ENCODE measurements around the gene SGSM1.
A peak's percentile ranks its signal among the peaks of the same experiment; 100 is the strongest.
"Not testable (repeated sequence)": the region's sequence is repeated elsewhere in the genome, so short reads cannot be mapped to it uniquely, and the experiment has no call there.

SGSM1 gene

GRCh38 chr22:24901448-24901847, 95.4 kb downstream of the SGSM1 start:
- no peak overlapping the region for H3K4me3 ChIP-seq (ENCODE audit: low read depth, low read length)
- DNase-seq (ENCODE audit: low read depth): no peak
- no peak for TF ChIP-seq MAX (IDR thresholded peaks at IDR 0.05; ENCODE audit: low read depth, low read length)
- TF ChIP-seq POLR2A (IDR thresholded peaks at IDR 0.05; ENCODE audit: extremely low read depth, insufficient read length): no peak
- no peak for TF ChIP-seq MYC (IDR thresholded peaks at IDR 0.05; ENCODE audit: low read depth, low read length)
- no peak for TF ChIP-seq CTCF (IDR thresholded peaks at IDR 0.05; ENCODE audit: low read depth, low read length)

GRCh38 chr22:24905909-24906308, 99.9 kb downstream of the SGSM1 start:
- H3K4me3 ChIP-seq (ENCODE audit: low read depth, low read length): no peak overlapping the region
- no peak for TF ChIP-seq POLR2A (IDR thresholded peaks at IDR 0.05; ENCODE audit: extremely low read depth, insufficient read length)
- no peak for TF ChIP-seq CTCF (IDR thresholded peaks at IDR 0.05; ENCODE audit: low read depth, low read length)
- TF ChIP-seq MYC (IDR thresholded peaks at IDR 0.05; ENCODE audit: low read depth, low read length): no peak
- no peak for TF ChIP-seq MAX (IDR thresholded peaks at IDR 0.05; ENCODE audit: low read depth, low read length)
- no peak for DNase-seq (ENCODE audit: low read depth)

- DNase-seq (ENCODE audit: low read depth); H3K4me3 ChIP-seq (ENCODE audit: low read depth, low read length): not testable (repeated sequence)
These were observed 101.1 kb downstream of the SGSM1 start for GRCh38 chr22:24907101-24907500.

GRCh38 chr22:24920029-24920428, 114.0 kb downstream of the SGSM1 start:
- TF ChIP-seq MYC (IDR thresholded peaks at IDR 0.05; ENCODE audit: low read depth, low read length) (no peak), MAX (IDR thresholded peaks at IDR 0.05; ENCODE audit: low read depth, low read length) (no peak), POLR2A (IDR thresholded peaks at IDR 0.05; ENCODE audit: extremely low read depth, insufficient read length) (no peak), CTCF (IDR thresholded peaks at IDR 0.05; ENCODE audit: low read depth, low read length) (no peak)
- H3K4me3 ChIP-seq (ENCODE audit: low read depth, low read length): no peak overlapping the region
- DNase-seq (ENCODE audit: low read depth): peak; percentile 19

- H3K4me3 ChIP-seq (ENCODE audit: low read depth, low read length): no peak overlapping the region
- TF ChIP-seq MAX (IDR thresholded peaks at IDR 0.05; ENCODE audit: low read depth, low read length) (no peak), CTCF (IDR thresholded peaks at IDR 0.05; ENCODE audit: low read depth, low read length) (no peak), POLR2A (IDR thresholded peaks at IDR 0.05; ENCODE audit: extremely low read depth, insufficient read length) (no peak), MYC (IDR thresholded peaks at IDR 0.05; ENCODE audit: low read depth, low read length) (no peak)
- no peak for DNase-seq (ENCODE audit: low read depth)
These were observed 119.8 kb downstream of the SGSM1 start for GRCh38 chr22:24925586-24926427.

GRCh38 chr22:24926428-24926725, 120.4 kb downstream of the SGSM1 start:
- H3K4me3 ChIP-seq (ENCODE audit: low read depth, low read length): no peak overlapping the region

More at GRCh38 chr22:24926428-24926725, 120.4 kb downstream of the SGSM1 start:
- TF ChIP-seq MAX (IDR thresholded peaks at IDR 0.05; ENCODE audit: low read depth, low read length) (no peak), MYC (IDR thresholded peaks at IDR 0.05; ENCODE audit: low read depth, low read length) (no peak), POLR2A (IDR thresholded peaks at IDR 0.05; ENCODE audit: extremely low read depth, insufficient read length) (no peak), CTCF (IDR thresholded peaks at IDR 0.05; ENCODE audit: low read depth, low read length) (no peak)
- DNase-seq (ENCODE audit: low read depth): no peak

All from NB4 (cell line).